ENCODE data around the gene STS. TPM values are rescaled to one million over a fixed set of nuclear protein-coding genes. Genes with fewer than 3 reads are reported as not detected.
A peak's percentile ranks its signal among the peaks of the same experiment; 100 is the strongest.

STS gene
- total RNA-seq, 1 donor from 2014 or later: 2.2 TPM

DNA sequence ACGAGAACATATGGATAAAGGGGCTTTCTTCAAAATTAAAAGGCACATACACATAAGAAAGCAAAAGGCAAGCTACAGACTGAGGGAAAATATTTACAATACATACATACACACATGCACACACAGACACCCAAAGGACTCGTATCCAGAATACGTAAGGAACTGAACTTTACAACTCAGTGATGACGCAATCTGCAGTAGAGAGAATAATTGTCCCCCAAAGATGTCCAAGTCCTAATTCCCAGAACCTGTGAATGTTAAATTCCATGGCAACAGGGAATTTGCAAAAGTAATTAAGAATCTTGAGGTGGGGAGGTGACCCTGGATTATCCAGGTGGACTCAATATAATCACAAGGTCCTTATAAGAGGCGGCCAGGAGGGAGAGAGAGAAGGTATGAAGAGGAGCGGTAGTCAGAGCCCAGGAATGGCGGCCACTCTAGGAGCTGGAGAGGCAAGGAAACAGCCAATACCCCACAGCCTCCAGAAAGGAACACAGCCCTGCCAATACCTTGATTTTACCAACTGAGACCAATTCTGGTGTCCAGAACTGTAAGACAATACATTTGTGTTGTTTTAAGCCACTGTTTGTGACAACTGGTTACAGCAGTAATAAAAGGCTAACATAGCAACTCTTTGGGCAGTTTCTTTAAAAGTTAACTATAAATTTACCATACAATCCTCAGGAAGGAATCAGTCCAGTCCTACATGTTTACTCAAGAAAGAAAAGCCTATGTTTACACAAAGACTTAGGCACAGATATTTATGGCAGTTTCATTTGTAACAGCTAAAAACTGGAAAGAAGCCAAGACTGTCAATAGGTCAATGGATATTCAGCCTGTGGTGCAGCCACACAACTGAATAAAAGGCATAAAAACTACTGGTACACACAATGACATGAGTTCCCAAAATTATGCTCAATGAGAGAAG is 27.3 kb upstream of the STS start:
- no peak for DNase-seq (ENCODE audit: low read depth)
- H3K4me3 ChIP-seq (ENCODE audit: low read depth, low read length): no peak overlapping the region

DNA sequence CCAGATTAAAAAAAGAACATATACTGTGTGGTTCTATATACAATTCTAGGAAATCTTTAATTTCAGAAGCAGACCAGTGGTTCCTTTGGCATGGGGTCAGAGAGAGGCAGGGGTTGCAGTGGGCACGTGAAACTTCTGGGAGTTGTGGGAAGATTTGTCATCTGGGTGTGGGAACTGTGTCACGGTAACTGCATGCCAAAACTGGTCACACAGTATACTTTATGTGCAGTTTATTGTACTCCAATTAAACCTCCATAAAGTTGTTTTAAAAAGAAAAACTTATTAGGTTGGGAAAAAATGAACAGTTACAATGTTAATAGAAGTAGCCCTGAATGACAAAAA is 26.7 kb upstream of the STS start:
- no peak for DNase-seq (ENCODE audit: low read depth)
- TF ChIP-seq, protein P1, sequence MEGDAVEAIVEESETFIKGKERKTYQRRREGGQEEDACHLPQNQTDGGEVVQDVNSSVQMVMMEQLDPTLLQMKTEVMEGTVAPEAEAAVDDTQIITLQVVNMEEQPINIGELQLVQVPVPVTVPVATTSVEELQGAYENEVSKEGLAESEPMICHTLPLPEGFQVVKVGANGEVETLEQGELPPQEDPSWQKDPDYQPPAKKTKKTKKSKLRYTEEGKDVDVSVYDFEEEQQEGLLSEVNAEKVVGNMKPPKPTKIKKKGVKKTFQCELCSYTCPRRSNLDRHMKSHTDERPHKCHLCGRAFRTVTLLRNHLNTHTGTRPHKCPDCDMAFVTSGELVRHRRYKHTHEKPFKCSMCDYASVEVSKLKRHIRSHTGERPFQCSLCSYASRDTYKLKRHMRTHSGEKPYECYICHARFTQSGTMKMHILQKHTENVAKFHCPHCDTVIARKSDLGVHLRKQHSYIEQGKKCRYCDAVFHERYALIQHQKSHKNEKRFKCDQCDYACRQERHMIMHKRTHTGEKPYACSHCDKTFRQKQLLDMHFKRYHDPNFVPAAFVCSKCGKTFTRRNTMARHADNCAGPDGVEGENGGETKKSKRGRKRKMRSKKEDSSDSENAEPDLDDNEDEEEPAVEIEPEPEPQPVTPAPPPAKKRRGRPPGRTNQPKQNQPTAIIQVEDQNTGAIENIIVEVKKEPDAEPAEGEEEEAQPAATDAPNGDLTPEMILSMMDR (conservative IDR thresholded peaks at IDR 0.05; ENCODE audit: low read depth, low read length): no peak
- no peak overlapping the region for H3K4me3 ChIP-seq (ENCODE audit: low read depth, low read length)

More for the DNA sequence above, 27.3 kb upstream of the STS start:
- TF ChIP-seq, protein P1 (conservative IDR thresholded peaks at IDR 0.05; ENCODE audit: low read depth, low read length): no peak

DNA sequence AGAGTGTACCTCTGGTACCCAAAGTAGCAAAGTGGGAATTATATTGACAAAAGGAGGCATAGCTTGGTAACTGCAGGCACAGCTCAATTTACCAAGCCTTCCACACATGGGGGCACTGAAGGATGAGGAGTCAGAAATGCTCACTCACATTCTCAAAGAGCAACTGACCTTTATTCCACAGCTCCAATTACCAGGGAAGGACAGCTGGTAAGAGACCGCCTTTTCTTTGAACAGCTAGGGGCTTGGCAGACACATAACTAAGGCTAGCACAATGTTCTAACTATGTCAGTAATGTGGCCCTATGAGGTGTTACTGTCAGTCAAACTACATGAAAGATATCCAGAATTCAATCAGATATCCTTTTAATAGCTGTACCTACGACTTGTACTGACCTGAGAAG is 20.5 kb upstream of the STS start:
- TF ChIP-seq, protein P1 (conservative IDR thresholded peaks at IDR 0.05; ENCODE audit: low read depth, low read length): no peak
- H3K4me3 ChIP-seq (ENCODE audit: low read depth, low read length): no peak overlapping the region
- DNase-seq (ENCODE audit: low read depth): no peak

DNA sequence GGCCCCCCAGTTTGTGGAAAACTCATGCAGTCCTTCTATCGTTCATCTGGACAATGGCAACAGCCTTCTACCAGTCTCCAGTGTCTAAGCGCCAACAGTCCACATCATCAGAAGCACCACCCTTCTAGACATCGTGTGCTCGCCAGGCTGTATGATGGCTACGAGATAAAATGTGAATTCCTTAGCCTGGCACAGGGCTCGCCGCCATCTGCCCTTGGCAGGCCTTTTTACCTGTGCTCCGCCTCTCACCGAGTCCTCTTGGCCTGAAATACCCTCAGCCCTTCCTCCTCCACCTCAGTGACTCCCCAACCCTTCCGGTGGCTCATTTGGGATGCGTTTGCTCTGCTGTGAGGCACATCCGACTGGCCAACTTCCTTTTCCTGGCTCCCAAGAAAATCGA is 15.9 kb upstream of the STS start:
- TF ChIP-seq, protein P1 (conservative IDR thresholded peaks at IDR 0.05; ENCODE audit: low read depth, low read length): no peak
- no peak overlapping the region for H3K4me3 ChIP-seq (ENCODE audit: low read depth, low read length)
- DNase-seq (ENCODE audit: low read depth): no peak

DNA sequence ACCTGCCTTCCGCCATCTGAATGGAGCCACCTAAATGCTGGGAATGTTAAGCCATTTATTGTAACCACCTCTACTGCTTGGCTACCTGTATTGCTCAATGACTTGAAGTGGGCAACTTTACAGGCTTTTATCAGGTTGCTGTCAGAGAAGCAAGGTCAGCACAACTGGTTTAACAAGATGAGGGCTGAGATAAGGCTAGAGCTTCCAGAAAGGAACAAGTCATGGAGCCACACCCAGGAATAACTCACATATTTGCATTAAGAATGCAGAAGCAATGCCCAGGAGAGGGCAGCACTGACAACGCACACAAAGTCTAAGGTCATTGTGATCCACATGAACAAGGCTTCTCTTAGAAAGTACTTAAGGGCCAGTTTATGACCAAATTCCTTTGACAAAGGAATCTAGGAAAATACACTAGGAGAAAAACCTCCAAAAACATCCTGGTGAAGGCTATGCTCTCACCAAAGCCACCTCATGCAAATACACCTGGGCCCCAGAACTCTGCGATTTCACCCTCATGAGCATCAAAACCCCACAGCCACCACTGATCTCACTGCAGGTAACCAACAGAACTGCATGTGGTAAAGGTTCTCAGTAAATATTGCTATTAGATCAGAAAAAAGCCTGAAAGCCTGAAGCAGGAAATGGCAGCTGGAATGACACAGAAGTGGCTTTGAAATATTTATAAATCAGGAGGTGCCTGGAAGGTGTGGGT is 15.0 kb upstream of the STS start:
- TF ChIP-seq, protein P1 (conservative IDR thresholded peaks at IDR 0.05; ENCODE audit: low read depth, low read length): peak; percentile 61
- no peak for DNase-seq (ENCODE audit: low read depth)
- no peak overlapping the region for H3K4me3 ChIP-seq (ENCODE audit: low read depth, low read length)

DNA sequence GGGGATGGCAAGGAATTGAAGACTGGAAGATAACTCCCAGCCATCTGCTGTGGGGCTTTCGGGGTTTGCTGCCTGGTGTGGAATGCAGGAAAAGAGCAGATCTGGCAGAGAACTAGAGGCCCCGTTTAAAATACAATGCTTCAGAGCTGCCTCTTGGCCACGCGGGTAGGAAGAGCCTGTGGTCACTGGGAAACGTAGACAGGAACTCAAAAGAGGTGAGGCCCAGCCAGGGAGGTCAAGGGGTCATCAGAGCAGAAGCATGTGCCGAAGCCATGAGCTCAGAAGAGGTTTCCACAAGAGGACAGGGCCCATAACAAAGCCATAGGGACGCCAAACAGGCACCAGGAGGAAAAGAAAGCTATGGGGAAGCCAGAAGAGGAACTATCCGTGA is 14.5 kb upstream of the STS start:
- TF ChIP-seq, protein P1 (conservative IDR thresholded peaks at IDR 0.05; ENCODE audit: low read depth, low read length): no peak
- no peak for DNase-seq (ENCODE audit: low read depth)
- H3K4me3 ChIP-seq (ENCODE audit: low read depth, low read length): no peak overlapping the region

Data from epithelial cell of proximal tubule (primary cell).